SU-DHL-6 (cell line): ENCODE measurements around the gene CCR6.

Source experiments
- EZH2phosphoT487 ChIP-seq: fragments of 200-600 bp; sonication (generic), shearing (Covaris generic); conservative IDR thresholded peaks from 2 replicates; pipeline ENCODE4 v1.6.1; 2018; ENCODE audit warnings: mild to moderate bottlenecking, antibody characterized with exemption, low read length, moderate library complexity, mixed read lengths
- TF ChIP-seq, protein P1 (sequence below): fragments of 200-600 bp; sonication (generic); IDR thresholded peaks from one replicate; pipeline ENCODE4 v1.5.1; 2017; ENCODE audit warnings: antibody characterized with exemption, mild to moderate bottlenecking, low read length, moderate library complexity; ENCODE audit not compliant: insufficient read depth, poor library complexity, severe bottlenecking

DNA sequence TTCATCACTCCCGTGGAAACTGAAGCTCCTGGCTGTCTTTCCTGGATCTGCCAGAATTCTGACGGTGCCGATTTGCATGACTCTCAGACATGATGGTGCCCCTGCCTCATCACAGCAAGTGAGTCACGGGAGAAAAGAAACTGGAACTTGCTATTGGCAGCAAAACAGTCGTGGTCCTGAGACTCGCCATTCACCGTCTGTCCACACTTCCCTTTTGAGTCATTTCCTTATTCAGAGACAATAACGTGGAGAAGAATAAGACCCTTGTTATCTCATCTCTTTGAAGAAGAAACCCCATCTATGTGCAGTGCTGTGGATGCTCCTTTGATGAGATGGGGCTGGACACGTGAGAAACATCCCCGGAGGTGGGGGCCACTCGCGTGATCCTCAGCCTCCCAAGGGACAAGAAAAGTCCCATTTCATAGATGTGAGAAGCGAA, 30.6 kb downstream of the CCR6 start:
- TF ChIP-seq, protein P1, sequence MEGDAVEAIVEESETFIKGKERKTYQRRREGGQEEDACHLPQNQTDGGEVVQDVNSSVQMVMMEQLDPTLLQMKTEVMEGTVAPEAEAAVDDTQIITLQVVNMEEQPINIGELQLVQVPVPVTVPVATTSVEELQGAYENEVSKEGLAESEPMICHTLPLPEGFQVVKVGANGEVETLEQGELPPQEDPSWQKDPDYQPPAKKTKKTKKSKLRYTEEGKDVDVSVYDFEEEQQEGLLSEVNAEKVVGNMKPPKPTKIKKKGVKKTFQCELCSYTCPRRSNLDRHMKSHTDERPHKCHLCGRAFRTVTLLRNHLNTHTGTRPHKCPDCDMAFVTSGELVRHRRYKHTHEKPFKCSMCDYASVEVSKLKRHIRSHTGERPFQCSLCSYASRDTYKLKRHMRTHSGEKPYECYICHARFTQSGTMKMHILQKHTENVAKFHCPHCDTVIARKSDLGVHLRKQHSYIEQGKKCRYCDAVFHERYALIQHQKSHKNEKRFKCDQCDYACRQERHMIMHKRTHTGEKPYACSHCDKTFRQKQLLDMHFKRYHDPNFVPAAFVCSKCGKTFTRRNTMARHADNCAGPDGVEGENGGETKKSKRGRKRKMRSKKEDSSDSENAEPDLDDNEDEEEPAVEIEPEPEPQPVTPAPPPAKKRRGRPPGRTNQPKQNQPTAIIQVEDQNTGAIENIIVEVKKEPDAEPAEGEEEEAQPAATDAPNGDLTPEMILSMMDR = no peak
- no peak for TF ChIP-seq EZH2phosphoT487
